CD1c-positive myeloid dendritic cell (primary cell): ENCODE data around the gene NT5C1B.
A peak's percentile ranks its signal among the peaks of the same experiment; 100 is the strongest.

Source experiments
- DNase-seq: peaks from one replicate; pipeline ENCODE4 v3.0.0-alpha.2; 2016; ENCODE audit errors: extremely low spot score

Gene NT5C1B

DNA sequence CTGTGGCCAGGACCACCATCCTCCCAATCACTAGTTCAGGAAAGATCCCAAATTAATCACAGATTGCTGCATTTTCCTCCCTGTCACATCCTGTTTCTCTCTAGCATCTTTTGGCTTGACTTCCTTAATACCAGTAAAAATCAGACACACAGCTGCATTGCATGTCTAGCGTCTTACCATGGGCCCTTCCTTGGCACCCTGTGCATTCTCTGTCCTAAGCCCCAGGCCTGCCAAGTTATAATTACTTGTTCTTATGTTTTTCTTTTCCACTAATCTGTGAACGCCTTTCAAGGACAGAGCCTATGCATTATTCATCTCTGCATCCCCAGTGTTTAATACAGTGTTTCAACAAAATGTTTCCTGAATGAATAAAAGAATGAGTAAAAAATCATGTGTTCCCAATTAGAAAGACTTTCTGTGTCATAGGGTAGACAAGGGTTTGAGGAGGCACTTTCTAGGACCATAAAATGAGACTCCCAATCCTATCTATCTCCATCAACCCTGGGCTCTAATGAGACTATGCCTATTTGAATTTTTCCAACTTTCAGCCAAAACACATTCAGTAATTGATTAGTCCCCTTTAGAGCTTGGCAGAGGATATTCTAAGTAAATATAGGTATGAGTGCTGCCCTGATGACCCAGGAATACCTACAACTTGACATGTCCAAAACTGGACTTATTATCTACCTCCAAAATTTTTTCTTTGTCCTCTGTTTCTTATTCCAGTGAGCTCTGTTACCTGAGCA, 10.3 kb upstream of the NT5C1B start:
- no peak for DNase-seq

DNA sequence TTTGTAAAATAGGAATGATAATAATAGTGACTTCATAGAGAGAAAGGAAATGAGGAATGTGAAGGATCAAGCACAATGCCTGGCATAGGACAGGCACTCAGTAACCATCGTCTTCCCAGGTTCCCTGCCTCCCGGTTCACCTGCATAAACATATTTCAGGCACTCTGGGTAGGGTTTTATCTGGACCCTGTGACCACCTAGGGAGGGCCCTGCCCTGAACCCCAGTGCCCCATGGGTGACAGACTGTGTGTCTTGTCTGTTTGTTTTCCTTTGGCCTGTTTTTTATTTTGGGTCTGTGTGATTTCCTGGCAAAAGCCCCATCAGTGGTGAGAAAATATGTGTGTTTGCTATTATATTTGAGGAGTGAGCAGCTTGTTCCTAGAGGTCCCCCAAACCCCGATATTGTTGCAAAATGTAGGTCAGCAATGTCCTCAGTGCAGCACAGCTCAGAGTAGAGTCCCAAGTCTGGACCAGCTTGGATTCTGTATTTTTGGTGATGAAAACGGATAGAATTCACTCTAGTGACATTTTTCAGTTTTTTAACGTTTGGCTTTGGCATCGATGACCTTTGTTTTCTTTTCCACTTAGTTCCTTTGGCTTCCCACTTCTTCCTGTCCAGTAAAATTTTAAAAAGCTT, 9.6 kb upstream of the NT5C1B start:
- no peak for DNase-seq

GRCh38 chr2:18597618-18598017, 8.2 kb upstream of the NT5C1B start:
- DNase-seq = no peak

- DNase-seq = no peak
Observed at GRCh38 chr2:18596993-18597392, 7.6 kb upstream of the NT5C1B start.

DNA sequence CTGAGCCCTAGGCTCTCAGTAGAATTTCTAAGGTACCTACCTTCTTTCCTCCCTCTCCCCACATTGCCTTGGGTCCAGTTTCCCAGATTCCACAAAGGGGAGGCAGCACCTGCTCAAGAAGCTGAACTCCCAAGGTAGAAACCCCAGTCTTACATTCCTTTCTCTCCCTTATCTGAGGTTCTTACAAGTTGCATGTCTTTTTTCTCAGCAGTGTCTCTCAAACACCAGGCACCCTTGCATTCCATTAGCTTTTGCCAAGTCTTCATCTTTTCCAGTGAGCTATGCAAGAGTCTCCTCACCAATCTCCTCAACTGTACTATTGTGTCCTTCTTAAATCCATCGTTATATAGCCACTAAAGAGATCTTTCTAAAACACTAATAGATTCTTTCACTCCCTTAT, 4.1 kb upstream of the NT5C1B start:
- no peak for DNase-seq

- DNase-seq = no peak
Observed at GRCh38 chr2:18592372-18592771, 3.0 kb upstream of the NT5C1B start.

DNA sequence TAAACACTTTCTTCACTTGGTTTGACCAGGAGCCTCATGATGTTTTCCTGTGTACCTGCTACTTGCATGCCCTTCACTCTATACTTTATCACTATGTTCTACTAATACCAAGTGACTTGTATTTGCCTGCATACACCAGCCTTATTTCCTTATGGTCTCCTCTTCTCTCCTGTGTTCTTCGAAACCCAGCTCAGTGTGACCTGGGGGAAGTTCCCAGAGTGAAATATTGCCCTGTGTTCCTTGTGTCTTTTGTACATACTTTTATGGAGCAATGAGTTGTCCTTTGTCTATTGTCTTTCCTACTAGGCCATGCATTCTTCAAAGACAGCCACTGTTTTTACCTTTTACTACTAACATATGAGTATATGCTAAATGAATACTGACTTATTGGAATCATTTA, 567 bp downstream of the NT5C1B start:
- DNase-seq = no peak

GRCh38 chr2:18588049-18588448, 1.3 kb downstream of the NT5C1B start:
- DNase-seq = no peak

GRCh38 chr2:18585526-18585925, 3.8 kb downstream of the NT5C1B start:
- no peak for DNase-seq

DNA sequence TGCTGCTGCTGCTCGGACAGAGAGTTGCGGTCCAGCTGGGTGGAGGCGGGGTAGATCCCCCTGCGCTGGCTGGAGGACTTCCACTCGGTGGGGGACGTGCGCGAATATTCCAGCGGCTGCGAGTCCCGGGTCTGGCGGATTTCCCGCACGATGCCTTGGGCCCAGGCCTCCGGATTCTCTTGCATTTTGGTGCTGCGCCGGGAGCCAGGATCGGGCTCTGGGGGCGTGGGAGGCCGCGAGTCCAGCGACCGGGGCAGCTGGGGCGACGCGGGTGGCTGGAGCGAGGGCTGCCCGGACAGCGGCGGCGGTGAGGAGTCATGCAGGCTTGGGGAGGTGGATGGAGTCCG, 4.8 kb downstream of the NT5C1B start:
- no peak for DNase-seq

DNA sequence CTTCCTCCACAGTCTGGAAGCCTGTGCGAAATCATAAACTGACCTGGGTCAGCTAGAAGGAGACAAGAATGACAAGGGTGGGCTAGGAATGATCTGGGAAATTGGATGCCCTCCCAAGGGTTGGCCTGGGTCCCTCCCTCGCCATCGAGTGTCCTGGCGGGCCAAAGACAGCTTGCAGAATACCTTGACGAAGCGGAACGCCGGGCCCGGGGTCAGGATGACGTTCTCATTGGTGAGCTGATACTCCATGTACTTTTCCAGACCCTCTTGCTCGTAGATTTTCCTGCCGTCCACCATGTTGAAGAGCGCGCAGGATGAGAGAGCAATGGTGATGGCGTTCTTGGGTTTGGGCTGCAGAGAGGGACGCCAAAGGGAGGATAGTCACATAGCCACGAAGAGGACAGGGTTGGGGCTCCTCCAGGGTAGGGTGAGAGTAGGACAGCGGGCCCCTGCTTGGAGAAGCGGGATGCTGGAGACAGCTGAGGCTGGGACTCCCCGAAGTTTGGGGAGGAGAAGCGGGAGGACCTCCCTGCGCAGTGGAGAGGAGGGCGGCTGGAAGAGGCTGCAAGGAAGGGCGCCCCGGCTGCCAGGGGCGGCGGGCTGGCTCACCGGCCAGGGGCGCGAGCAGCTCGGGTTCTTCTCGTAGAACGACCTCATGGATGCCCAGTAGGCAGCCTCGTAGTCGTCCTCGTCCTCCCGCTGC, 5.3 kb downstream of the NT5C1B start:
- no peak for DNase-seq

GRCh38 chr2:18580606-18581005, 8.8 kb downstream of the NT5C1B start:
- DNase-seq = no peak

DNA sequence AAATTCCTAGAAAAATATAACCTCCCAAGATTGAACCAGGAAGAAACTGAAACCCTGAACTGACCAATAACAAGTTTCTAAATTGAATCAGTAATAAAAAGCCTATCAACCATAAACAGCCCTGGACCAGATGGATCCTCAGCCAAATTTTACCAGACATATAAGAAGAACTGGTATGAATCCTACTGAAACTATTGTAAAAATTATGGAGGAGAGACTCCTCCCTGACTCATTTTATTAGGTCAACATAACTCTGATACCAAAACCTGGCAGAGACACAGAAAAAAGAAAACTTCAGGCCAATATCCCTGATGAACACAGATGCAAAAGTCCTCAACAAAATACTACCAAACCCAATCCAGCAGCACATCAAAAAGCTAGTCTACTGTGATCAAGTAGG, 11.3 kb downstream of the NT5C1B start:
- DNase-seq = no peak

DNA sequence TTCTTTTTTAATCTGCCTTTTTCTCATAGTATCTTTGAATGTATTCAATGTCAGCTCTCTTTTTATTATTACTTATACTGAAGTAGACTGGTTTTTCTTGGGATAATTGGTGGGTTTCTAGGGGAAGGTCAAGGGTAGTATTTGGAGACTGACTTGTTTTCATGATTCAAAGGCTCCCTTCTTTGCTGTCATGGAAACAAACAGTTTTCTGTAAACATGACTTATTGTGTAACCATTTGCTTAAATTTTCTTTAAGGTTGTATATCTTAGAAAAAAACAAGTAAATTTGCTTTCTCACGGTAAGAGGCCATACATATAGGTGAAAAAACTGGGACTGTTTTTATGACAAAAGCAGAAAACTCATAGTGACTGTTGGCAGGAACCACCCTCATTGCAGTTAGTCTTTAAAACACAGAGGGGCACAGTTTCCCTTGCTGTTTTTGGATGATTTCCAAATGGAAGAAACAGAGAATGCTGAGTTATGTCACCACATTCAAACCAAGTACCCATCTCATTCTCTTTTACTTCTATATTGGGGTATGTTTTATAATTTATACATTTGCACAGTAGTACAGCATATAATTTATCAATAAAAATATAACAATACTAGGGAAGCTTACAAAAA, 23.1 kb downstream of the NT5C1B start:
- no peak for DNase-seq

DNA sequence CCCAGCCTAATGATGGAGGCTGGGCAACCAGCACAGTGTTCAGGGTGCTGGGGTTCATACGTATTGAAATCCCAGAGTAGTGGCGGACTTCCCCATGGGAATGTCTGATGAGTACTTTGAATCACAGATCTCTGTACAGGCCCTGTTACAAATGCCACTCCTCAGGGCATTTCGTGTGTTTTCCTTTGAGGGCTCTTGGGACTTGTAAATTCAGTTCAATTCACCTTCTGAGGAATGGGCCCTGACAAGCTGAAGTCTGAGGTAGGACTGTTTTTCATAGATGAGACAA, 28.6 kb downstream of the NT5C1B start:
- no peak for DNase-seq

DNA sequence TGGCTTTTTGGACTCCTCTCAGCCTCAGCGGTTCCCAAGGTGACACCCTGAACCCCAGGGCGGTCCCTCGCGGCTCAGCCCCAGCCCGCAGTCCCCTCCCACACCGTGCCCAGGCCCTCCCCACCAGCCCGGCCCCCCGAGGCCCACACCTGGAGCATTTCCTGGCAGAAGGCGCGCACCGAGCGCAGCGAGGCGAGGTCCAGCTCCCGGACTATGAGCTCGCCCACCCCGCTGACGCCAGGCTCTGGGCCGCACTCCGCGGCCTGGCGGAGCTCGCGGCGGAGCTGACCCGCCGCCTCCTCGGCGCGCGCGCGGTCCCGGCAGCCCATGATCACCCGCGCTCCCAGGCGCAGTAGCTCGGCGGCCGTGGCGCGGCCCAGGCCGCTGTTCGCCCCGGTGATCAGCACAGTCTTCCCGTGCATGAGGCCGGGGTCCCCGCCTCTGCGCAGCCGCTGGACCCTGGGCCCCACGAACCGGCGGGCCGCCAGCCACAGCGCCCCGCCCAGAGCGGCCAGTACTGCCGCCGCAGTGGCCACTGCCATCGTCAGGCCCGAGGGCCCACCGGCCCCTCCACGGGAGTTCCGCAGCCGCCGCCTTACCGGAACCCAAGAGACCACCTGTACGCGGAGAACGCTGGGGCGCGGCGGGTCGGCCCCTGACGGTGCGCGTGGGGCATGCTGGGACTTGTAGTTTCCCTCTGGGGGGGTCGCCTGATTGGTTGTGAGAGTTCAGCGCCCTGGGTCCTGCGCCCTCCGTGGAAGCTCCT, 29.2 kb downstream of the NT5C1B start, which contains the start of gene RDH14:
Gene RDH14, minus strand, starts transcription at position 623 of the 766 bp plus-strand sequence. Its CDS starts 81 bp downstream, at position 542.
- DNase-seq = peak; percentile 87

GRCh38 chr2:18559531-18560030, 29.8 kb downstream of the NT5C1B start:
- DNase-seq = peak; percentile 2

DNA sequence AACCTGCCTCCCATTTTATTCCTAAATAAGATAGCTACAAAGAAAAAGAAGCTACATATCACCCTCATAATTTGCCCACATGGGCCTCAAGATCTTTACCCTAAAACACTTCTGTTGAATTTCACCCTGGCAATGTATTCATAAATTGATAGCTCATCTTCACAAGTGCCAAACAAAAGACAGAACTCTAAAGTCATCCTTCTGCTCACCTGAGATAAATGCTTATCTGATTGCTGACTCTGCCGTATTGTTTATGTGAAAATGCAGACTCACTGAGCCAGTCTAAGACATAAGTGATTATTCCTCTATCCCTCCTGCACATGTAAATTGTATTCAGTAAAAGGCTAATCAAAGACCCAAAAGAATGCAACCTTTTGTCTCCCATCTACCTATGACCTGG, 30.9 kb downstream of the NT5C1B start:
- DNase-seq = no peak

- DNase-seq = no peak
Observed at GRCh38 chr2:18557121-18557520, 32.2 kb downstream of the NT5C1B start.

DNA sequence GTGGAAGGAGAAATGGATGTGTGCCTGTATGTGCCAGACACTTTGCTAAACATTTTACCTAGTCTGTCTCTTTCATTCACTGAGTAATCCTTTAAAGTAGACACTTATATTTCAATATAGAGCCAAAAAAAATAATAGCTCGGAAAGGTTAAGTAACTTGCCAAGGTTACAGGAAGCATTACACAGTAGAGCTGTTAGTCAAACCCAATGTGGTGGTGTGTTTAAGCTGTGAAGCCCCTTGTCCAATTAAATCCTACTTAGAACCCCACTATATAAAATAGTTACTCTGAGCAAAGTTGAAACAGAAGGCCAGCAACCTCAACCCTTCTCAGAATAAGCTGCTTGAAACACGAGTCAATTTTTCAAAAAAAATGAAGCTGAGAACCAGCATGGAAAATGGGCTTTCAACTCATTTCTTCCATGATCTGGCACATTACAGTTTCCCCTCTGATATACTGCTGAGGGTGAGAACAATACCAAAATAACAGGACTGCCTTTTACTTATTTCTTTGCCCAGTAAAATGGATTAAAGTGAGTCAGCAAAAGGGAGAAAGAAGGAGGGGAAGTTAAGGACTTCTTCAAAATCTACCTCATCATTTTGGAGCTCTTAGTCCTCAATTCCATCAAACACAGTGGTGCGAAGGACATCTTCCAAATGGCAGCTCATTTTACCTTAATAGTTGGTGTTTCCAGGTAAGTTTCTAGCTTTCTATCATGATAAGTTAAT, 36.9 kb downstream of the NT5C1B start:
- no peak for DNase-seq

GRCh38 chr2:18551623-18552022, 37.7 kb downstream of the NT5C1B start:
- DNase-seq = no peak
